GM21381 (cell line): ENCODE results near the gene HOXD10.
A peak's percentile ranks its signal among the peaks of the same experiment; 100 is the strongest.

ENCODE experiments used
- ATAC-seq: cut with Tn5 transposase; IDR thresholded peaks from one replicate; pipeline ENCODE4 v1.9.1; 2021; ENCODE audit warnings: mild to moderate bottlenecking, moderate library complexity; ENCODE audit not compliant: unreplicated experiment

The HOXD10 gene

GRCh38 chr2:176132205-176133171, 15.9 kb downstream of the HOXD10 start:
- ATAC-seq = no peak

- no peak for ATAC-seq
These were observed 16.8 kb downstream of the HOXD10 start for GRCh38 chr2:176133389-176133788.

- no peak for ATAC-seq
These were observed 17.5 kb downstream of the HOXD10 start for GRCh38 chr2:176134035-176134434.

- ATAC-seq = no peak
These were observed 18.5 kb downstream of the HOXD10 start for GRCh38 chr2:176135035-176135440.

GRCh38 chr2:176136374-176137251, 20.0 kb downstream of the HOXD10 start:
- no peak for ATAC-seq

GRCh38 chr2:176137252-176137580, 20.6 kb downstream of the HOXD10 start:
- ATAC-seq = no peak

GRCh38 chr2:176137906-176138305, 21.3 kb downstream of the HOXD10 start:
- no peak for ATAC-seq

GRCh38 chr2:176138526-176138922, 21.9 kb downstream of the HOXD10 start:
- no peak for ATAC-seq

- ATAC-seq = no peak
These were observed 22.5 kb downstream of the HOXD10 start for GRCh38 chr2:176138923-176139660.

GRCh38 chr2:176139661-176140512, 23.3 kb downstream of the HOXD10 start:
- no peak for ATAC-seq

- ATAC-seq = peak; percentile 91
These were observed 24.1 kb downstream of the HOXD10 start for GRCh38 chr2:176140513-176141317.

- ATAC-seq = no peak
These were observed 25.7 kb downstream of the HOXD10 start for GRCh38 chr2:176142281-176142680.

- no peak for ATAC-seq
These were observed 28.7 kb downstream of the HOXD10 start for GRCh38 chr2:176145085-176145969.

- no peak for ATAC-seq
These were observed 29.5 kb downstream of the HOXD10 start for GRCh38 chr2:176146101-176146500.

GRCh38 chr2:176146645-176147044, 30.1 kb downstream of the HOXD10 start:
- no peak for ATAC-seq

- ATAC-seq = no peak
These were observed 30.7 kb downstream of the HOXD10 start for GRCh38 chr2:176147210-176147799.

GRCh38 chr2:176147800-176148496, 31.4 kb downstream of the HOXD10 start:
- ATAC-seq = no peak
